Epithelial cell of proximal tubule (primary cell): ENCODE measurements around the gene BCAS2. TPM values are rescaled to one million over a fixed set of nuclear protein-coding genes. Genes with fewer than 3 reads are reported as not detected.

ENCODE experiments used
- DNase-seq: peaks from one replicate; pipeline ENCODE4 v3.0.0-alpha.2; 2011; ENCODE audit warnings: low read depth
- H3K4me3 ChIP-seq: 2 replicates; pipeline ENCODE4 v1.5.1; 2011; ENCODE audit warnings: low read depth, mild to moderate bottlenecking, low read length
- total RNA-seq: library from RNA; depleted of rRNA; stranded (reverse); fragments of >200 nt; gene quantifications from 2 replicates; pipeline ENCODE4 v1.2.3, GENCODE V29; 2015
- TF ChIP-seq, protein P1 (sequence below): conservative IDR thresholded peaks from 2 replicates; pipeline ENCODE4 v1.5.1; 2012; ENCODE audit warnings: low read depth, mild to moderate bottlenecking, low read length

BCAS2 gene
- total RNA-seq, 1 donor from 2014 or later: 56.7 TPM

DNA sequence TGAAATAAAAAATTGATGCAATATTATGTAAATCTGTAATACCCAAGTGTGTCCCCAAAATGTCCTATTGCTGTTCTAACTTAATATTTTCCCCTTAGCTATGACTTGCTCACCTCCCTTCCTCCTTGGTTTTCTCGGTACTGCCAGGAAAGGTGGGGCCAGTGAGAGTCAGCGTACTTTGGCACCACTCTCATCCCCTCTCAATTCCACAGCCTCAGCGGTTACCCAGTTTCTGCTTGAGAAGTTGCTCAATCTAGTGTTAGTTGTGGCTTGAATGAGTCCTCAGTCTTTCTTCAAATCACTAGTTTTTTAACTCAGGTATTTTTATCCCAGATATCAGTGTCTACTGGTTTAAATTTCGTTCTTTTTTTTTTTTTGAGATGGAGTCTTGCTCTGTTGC is 32.3 kb downstream of the BCAS2 start:
- DNase-seq: peak; percentile 43
- TF ChIP-seq, protein P1, sequence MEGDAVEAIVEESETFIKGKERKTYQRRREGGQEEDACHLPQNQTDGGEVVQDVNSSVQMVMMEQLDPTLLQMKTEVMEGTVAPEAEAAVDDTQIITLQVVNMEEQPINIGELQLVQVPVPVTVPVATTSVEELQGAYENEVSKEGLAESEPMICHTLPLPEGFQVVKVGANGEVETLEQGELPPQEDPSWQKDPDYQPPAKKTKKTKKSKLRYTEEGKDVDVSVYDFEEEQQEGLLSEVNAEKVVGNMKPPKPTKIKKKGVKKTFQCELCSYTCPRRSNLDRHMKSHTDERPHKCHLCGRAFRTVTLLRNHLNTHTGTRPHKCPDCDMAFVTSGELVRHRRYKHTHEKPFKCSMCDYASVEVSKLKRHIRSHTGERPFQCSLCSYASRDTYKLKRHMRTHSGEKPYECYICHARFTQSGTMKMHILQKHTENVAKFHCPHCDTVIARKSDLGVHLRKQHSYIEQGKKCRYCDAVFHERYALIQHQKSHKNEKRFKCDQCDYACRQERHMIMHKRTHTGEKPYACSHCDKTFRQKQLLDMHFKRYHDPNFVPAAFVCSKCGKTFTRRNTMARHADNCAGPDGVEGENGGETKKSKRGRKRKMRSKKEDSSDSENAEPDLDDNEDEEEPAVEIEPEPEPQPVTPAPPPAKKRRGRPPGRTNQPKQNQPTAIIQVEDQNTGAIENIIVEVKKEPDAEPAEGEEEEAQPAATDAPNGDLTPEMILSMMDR: no peak
- no peak overlapping the region for H3K4me3 ChIP-seq

DNA sequence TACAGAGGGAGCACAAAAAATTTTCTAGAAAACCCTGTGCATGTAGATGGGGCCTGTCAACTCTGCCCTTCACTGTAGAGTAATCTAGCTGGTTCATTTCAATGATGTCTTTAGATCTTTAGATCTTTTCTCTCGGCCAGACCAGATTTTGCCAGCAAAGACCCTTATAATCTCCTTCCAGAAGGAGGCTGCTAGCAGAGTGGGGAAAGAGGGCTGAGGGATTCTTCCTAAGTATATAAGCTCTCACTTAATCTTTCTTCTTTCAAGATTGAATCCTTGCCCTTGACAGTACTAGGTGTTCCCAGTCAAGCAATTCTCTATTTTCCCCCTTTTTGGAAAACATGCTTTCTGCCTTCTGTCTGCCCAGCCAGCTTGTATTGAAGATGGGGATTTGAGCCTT is 34.3 kb downstream of the BCAS2 start:
- DNase-seq: no peak
- no peak overlapping the region for H3K4me3 ChIP-seq
- TF ChIP-seq, protein P1: no peak

DNA sequence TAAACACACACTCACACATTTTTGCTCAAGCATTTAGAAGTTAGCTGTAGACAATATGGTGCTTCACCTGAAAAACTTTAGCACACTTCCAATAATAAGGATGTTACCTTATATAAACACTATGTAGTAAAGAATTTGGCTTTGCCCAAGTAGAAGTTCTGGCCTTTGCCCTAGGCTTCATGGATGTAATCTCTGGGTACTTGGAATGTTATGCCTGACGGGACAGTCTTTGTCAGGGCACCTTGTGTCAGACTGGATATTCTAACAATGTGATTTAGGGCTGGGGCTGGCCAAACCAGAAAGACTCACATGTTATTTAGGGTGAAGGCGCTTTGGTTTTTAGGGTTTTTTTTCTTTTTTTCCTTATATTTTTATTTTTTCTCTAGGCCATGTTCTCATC is 35.6 kb downstream of the BCAS2 start:
- DNase-seq: no peak
- TF ChIP-seq, protein P1: no peak
- H3K4me3 ChIP-seq: no peak overlapping the region

DNA sequence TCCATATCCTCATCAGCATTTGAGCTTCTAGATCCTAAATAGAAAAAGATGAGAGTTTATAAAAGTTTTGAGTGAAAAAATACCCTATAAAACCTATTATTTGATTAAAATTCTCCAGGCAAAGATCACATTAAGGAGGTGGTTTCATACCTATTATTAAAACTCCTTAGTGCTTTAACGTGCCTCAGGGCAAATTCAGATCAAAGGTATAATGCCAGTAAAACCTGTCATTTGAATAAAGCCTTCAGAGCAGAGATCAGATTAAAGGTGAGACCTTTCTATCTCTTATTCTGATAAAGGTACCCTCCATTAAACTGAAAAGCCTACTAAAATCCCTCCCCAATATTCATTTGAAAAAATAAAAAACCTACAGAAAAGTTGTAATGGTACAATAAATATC is 36.1 kb downstream of the BCAS2 start:
- DNase-seq: no peak
- TF ChIP-seq, protein P1: no peak
- H3K4me3 ChIP-seq: no peak overlapping the region

DNA sequence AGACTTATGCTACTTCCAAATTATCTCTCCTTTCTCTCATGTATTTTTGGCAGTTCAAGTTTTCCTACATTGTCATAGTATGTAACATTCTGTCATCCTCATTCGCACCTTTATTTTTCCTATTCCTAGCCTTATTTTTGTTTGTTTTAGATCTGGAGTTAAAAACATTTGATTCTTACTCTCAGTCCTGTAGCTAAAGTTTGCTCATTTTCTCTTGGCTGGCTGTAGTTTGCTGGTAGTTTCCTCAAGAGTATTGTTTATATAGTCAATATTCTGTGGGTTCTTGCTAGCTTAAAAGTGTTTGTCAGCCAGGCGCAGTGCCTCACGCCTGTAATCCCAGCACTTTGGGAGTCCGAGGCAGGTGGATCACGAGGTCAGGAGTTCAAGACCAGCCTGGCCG is 40.6 kb downstream of the BCAS2 start:
- DNase-seq: no peak
- TF ChIP-seq, protein P1: no peak
- H3K4me3 ChIP-seq: no peak overlapping the region

DNA sequence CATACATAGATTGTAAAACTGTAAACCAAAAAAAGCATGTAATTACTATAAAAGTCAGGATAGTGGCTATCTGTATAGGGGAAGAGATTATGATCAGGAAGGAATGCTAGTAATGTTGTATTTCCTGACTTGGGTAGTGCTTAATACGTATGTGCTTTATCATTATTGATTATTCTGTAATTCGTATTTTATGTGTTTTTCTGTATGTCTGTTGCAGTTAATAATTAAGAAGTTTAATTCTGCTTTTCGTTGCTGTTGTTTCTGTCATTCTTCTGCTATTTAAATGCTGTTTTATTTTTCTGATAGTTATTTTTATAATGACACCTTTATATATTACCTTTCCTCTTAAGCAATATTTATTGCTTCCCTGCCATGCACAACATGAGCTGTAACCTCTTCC is 41.1 kb downstream of the BCAS2 start:
- no peak for DNase-seq

DNA sequence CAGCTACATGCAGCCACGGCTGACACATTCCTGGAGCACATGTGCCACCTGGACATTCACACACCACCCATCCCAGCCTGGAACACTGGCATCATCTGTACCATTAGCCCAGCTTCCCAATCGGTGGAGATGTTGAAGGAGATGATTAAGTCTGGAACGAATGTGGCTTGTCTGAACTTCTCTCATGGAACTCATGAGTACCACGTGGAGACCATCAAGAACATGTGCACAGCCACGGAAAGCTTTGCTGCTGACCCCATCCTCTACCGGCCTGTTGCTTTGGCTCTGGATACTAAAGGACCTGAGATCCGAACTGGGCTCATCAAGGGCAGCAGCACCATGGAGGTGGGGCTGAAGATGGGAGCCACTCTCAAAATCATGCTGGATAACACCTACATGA is 45.4 kb downstream of the BCAS2 start:
- no peak for DNase-seq
- H3K4me3 ChIP-seq: no peak overlapping the region
- TF ChIP-seq, protein P1: no peak

More for the DNA sequence above, 41.1 kb downstream of the BCAS2 start:
- TF ChIP-seq, protein P1: no peak
- H3K4me3 ChIP-seq: no peak overlapping the region
